Colon (tissue), 2 donors: ENCODE data around the gene PPIB.

Experiments
- FAIRE-seq: peaks from 2 replicates; lab custom pipeline; 2012; peaks lifted over from hg19 to GRCh38; lab: Jason Lieb, UNC
- donor health status: control.
- donor health status: control.

PPIB gene

GRCh38 chr15:64162869-64163658 lies at the start of gene PPIB:
PPIB (minus strand) TSS chr15:64163022; CDS start chr15:64162986, 36 bp downstream.
- no peak for FAIRE-seq

- FAIRE-seq: no peak
Measured at GRCh38 chr15:64211696-64212095, 48.9 kb upstream of the PPIB start.

GRCh38 chr15:64210371-64210770 lies 47.5 kb upstream of the PPIB start:
- FAIRE-seq: no peak

GRCh38 chr15:64209680-64210334 lies 47.0 kb upstream of the PPIB start:
- FAIRE-seq: no peak

- no peak for FAIRE-seq
Measured at GRCh38 chr15:64205202-64205601, 42.4 kb upstream of the PPIB start.

- FAIRE-seq: no peak
Measured at GRCh38 chr15:64197425-64197824, 34.6 kb upstream of the PPIB start.

GRCh38 chr15:64193971-64194370 lies 31.1 kb upstream of the PPIB start:
- no peak for FAIRE-seq

GRCh38 chr15:64191971-64192830 lies 29.4 kb upstream of the PPIB start:
- no peak for FAIRE-seq

- no peak for FAIRE-seq
Measured at GRCh38 chr15:64187396-64188191, 24.8 kb upstream of the PPIB start.

GRCh38 chr15:64185146-64185911 lies 22.5 kb upstream of the PPIB start:
- no peak for FAIRE-seq

GRCh38 chr15:64182859-64183370 lies 20.1 kb upstream of the PPIB start:
- FAIRE-seq: no peak

- FAIRE-seq: no peak
Measured at GRCh38 chr15:64180235-64180824, 17.5 kb upstream of the PPIB start.

- FAIRE-seq: no peak
Measured at GRCh38 chr15:64166102-64166890, 3.5 kb upstream of the PPIB start.

- no peak for FAIRE-seq
Measured at GRCh38 chr15:64164436-64164835, 1.6 kb upstream of the PPIB start.

GRCh38 chr15:64163659-64164362 lies 989 bp upstream of the PPIB start:
- FAIRE-seq: no peak

- FAIRE-seq: no peak
Measured at GRCh38 chr15:64162478-64162868, 349 bp downstream of the PPIB start.

- no peak for FAIRE-seq
Measured at GRCh38 chr15:64161688-64162477, 939 bp downstream of the PPIB start.
